Measurements from ENCODE around the gene PSTPIP2. TPM values are rescaled to one million over a fixed set of nuclear protein-coding genes. Genes with fewer than 3 reads are reported as not detected.

PSTPIP2 gene
- total RNA-seq, 4 donors from 2014 or later, result 6.5 to 10.7 (median 8.7) TPM

DNA sequence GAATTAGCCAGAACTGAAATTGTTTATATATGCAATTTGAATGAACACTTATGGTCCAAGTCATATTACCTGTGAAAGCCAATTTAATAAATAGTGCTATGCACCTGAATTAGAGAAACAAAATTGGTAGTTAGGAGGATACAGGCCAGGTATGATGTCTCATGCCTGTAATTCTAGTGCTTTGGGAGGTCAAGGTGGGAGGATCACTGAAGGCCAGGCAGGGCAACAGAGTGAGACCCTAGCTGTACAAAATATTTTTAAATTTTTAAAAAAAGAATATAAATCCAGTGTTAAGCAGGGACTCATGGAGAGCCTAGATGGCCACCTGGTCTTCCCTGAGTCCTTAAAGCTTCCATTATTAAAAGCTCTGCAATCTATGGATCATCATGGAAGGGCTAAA, 7.3 kb upstream of the PSTPIP2 start:
- peaks cover 0 to 7% (median 0%) of the 10 kb centered on the region in 3 donors for H3K4me1 ChIP-seq
- H3K4me3 ChIP-seq, result no peak overlapping the region
- H3K9me3 ChIP-seq, result no peaks in the 10 kb centered on the region
- no peak for ATAC-seq
- peaks cover 2 to 68% of the 10 kb centered on the region in 2 donors for H3K36me3 ChIP-seq
- peak overlapping the region in 1 of 4 donors; percentile 4 for H3K27ac ChIP-seq
- TF ChIP-seq POLR2AphosphoS5 (IDR thresholded peaks at IDR 0.05) (no peak), POLR2A (IDR thresholded peaks at IDR 0.05) (no peak), EP300 (IDR thresholded peaks at IDR 0.05) (no peak)
- TF ChIP-seq, protein P1, sequence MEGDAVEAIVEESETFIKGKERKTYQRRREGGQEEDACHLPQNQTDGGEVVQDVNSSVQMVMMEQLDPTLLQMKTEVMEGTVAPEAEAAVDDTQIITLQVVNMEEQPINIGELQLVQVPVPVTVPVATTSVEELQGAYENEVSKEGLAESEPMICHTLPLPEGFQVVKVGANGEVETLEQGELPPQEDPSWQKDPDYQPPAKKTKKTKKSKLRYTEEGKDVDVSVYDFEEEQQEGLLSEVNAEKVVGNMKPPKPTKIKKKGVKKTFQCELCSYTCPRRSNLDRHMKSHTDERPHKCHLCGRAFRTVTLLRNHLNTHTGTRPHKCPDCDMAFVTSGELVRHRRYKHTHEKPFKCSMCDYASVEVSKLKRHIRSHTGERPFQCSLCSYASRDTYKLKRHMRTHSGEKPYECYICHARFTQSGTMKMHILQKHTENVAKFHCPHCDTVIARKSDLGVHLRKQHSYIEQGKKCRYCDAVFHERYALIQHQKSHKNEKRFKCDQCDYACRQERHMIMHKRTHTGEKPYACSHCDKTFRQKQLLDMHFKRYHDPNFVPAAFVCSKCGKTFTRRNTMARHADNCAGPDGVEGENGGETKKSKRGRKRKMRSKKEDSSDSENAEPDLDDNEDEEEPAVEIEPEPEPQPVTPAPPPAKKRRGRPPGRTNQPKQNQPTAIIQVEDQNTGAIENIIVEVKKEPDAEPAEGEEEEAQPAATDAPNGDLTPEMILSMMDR (IDR thresholded peaks at IDR 0.05), result no peak
- no peaks in the 10 kb centered on the region for H3K27me3 ChIP-seq

DNA sequence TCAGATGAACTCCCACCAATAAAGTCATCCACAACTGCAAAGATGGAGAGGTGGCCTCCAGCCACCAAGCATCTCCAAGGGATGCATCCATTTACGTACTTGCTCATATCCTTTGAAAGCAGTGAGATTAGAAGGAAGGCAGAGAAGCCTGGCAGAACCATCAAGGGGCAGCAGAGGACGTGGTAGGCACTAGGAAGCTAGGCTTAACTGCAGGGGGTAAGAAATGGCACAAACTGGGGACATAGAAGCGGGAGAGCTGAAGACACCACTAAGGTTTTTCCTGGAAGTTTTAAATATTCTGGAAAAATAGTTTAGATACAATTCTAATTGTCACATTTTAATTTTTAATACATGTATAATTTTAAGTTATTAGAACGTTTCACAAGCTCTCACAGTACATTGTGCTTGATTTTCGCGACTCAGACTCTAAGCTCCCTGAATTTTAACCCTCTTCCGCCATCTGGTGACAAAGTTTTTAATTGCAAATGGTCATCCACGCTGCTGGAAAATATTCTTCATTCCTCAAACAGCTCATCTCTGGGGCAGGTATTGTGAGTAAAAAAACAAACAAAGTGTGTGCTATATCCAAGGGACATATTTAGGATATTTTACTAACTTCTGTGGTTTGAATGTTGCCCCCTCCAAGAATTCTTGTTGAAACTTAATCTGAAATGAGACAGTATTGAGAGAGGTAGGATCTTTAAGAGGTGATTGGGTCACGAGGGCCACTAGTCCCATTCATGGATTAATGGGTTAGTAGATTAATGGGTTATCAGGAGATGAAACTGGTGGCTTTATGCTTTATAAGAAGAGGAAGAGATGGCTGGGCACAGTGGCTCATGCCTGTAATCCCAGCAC, 1.6 kb upstream of the PSTPIP2 start:
- H3K27me3 ChIP-seq, result no peaks in the 10 kb centered on the region
- H3K27ac ChIP-seq, result no peak overlapping the region
- peaks cover 0 to 45% (median 9%) of the 10 kb centered on the region in 3 donors for H3K4me1 ChIP-seq
- H3K4me3 ChIP-seq, result no peak overlapping the region
- H3K9me3 ChIP-seq, result no peaks in the 10 kb centered on the region
- no peak for TF ChIP-seq EP300 (IDR thresholded peaks at IDR 0.05)
- TF ChIP-seq, protein P1 (IDR thresholded peaks at IDR 0.05), result peak in 3 of 4 experiments; percentile 66 to 74 (median 66)
- 19 to 26% methylated on average over 7 to 9 of the region's 9 CpGs for WGBS, 2 donors (ENCODE audit: low coverage in 1 of 2)
- peak; percentile 37 for ATAC-seq
- peaks cover 0 to 13% of the 10 kb centered on the region in 2 donors for H3K36me3 ChIP-seq

DNA sequence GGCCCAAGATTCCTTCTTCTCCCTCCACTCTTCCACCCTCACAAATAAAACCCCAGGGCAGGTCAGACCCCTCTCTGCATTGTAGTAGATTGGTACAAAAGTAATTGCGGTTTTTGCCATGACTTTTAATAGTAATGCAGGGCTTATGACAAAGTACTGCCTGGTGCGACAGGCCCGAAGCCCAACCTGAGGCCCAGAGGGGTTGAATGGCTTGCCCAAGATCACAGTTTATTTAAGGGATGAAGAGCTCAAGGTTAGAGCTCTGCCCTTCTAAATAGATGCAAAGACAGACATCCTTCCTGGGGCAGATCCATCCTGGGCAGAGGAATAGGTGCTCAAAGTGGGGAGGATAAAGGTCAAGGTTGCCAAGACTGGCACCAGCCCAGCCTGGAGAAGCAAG, 899 bp upstream of the PSTPIP2 start:
- H3K27me3 ChIP-seq, result no peaks in the 10 kb centered on the region
- H3K36me3 ChIP-seq, result peaks cover 0 to 6% of the 10 kb centered on the region in 2 donors
- H3K27ac ChIP-seq, result no peak overlapping the region
- ATAC-seq, result no peak
- H3K4me1 ChIP-seq, result peaks cover 0 to 45% (median 9%) of the 10 kb centered on the region in 3 donors
- no peak overlapping the region for H3K4me3 ChIP-seq
- no peak for TF ChIP-seq POLR2A (IDR thresholded peaks at IDR 0.05)
- TF ChIP-seq EP300 (IDR thresholded peaks at IDR 0.05), result no peak
- TF ChIP-seq, protein P1 (IDR thresholded peaks at IDR 0.05), result no peak
- no peak for TF ChIP-seq POLR2AphosphoS5 (IDR thresholded peaks at IDR 0.05)
- WGBS, 2 donors (ENCODE audit: low coverage in 1 of 2), result 100% methylated on average over 1 of the region's 3 CpGs; no CpG with 5 or more reads in 1 of the 2 donors
- no peaks in the 10 kb centered on the region for H3K9me3 ChIP-seq

DNA sequence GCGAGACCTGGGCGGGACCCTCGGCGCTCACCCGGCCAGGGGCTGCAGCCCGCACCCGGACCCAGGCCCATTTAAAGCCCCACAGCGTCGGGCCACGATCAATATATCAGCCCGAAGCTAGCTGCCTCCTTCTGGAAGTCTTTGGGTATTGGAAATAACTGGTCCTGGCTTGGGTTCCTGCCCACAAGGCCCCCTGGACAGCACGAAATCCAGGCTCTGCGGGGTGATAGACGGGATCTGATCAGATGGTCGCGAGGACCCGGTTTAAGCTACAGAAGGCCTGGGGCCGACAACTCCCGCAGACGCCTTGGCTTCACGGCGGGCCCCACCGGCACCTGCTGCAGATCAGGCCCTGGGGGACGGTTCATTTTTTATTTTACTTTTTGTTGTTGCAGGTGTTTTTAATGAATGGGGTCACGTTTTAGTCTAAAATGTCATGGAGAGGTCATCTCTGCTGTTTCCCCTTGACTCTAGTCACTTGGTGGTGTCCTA, 362 bp upstream of the PSTPIP2 start:
- no peaks in the 10 kb centered on the region for H3K9me3 ChIP-seq
- H3K4me3 ChIP-seq, result peak overlapping the region; percentile 42 to 88
- H3K27me3 ChIP-seq, result no peaks in the 10 kb centered on the region
- ATAC-seq, result no peak
- peaks cover 0 to 41% (median 9%) of the 10 kb centered on the region in 3 donors for H3K4me1 ChIP-seq
- peaks cover 0 to under 1% of the 10 kb centered on the region in 2 donors for H3K36me3 ChIP-seq
- H3K27ac ChIP-seq, result peak overlapping the region in 2 of 4 donors; percentile 38 to 75
- WGBS, 2 donors (ENCODE audit: low coverage in 1 of 2), result 13 to 37% methylated on average over 3 to 13 of the region's 25 CpGs
- no peak for TF ChIP-seq EP300 (IDR thresholded peaks at IDR 0.05)
- TF ChIP-seq POLR2A (IDR thresholded peaks at IDR 0.05), result no peak
- TF ChIP-seq, protein P1 (IDR thresholded peaks at IDR 0.05), result no peak

All from gastroesophageal sphincter (tissue), 4 donors.